Mesenteric fat pad (tissue), 1 donor: ENCODE results near the gene BCKDHB. TPM values are rescaled to one million over a fixed set of nuclear protein-coding genes. Genes with fewer than 3 reads are reported as not detected.

Experiments used
- DNase-seq: peaks from one replicate; pipeline ENCODE4 v3.0.0-alpha.2; 2020; ENCODE audit warnings: low spot score
- total RNA-seq: library from RNA; stranded (reverse); fragmentation: NEBNext Ultra II Directional; extraction: Animal tissue kit (Norgen Biotek cat#: 25700); gene quantifications from one replicate; pipeline ENCODE4 v1.2.1, GENCODE V29; 2021
- donor health status: DM: yes; HTN: yes; CAD: no.

The BCKDHB gene
- total RNA-seq, 1 donor from 2014 or later: 18.2 TPM

- no peak for DNase-seq
Observed at GRCh38 chr6:80148220-80148619, 41.7 kb downstream of the BCKDHB start.

- no peak for DNase-seq
Observed at GRCh38 chr6:80151635-80152034, 45.2 kb downstream of the BCKDHB start.

- DNase-seq: no peak
Observed at GRCh38 chr6:80154160-80154559, 47.7 kb downstream of the BCKDHB start.

GRCh38 chr6:80156221-80156620 is 49.8 kb downstream of the BCKDHB start:
- DNase-seq: no peak

- no peak for DNase-seq
Observed at GRCh38 chr6:80158478-80158989, 52.1 kb downstream of the BCKDHB start.

GRCh38 chr6:80161434-80161833 is 55.0 kb downstream of the BCKDHB start:
- DNase-seq: no peak

- DNase-seq: no peak
Observed at GRCh38 chr6:80163754-80164187, 57.3 kb downstream of the BCKDHB start.

- no peak for DNase-seq
Observed at GRCh38 chr6:80165143-80165542, 58.7 kb downstream of the BCKDHB start.

GRCh38 chr6:80165819-80166218 is 59.3 kb downstream of the BCKDHB start:
- DNase-seq: no peak

- no peak for DNase-seq
Observed at GRCh38 chr6:80170433-80170832, 64.0 kb downstream of the BCKDHB start.

GRCh38 chr6:80173411-80173810 is 66.9 kb downstream of the BCKDHB start:
- DNase-seq: no peak

GRCh38 chr6:80174900-80175572 is 68.6 kb downstream of the BCKDHB start:
- no peak for DNase-seq

- DNase-seq: no peak
Observed at GRCh38 chr6:80179695-80180094, 73.2 kb downstream of the BCKDHB start.

GRCh38 chr6:80181352-80182081 is 75.0 kb downstream of the BCKDHB start:
- DNase-seq: no peak

GRCh38 chr6:80182308-80182707 is 75.8 kb downstream of the BCKDHB start:
- DNase-seq: no peak

GRCh38 chr6:80183019-80183795 is 76.7 kb downstream of the BCKDHB start:
- DNase-seq: no peak

GRCh38 chr6:80185492-80185891 is 79.0 kb downstream of the BCKDHB start:
- no peak for DNase-seq

- DNase-seq: no peak
Observed at GRCh38 chr6:80186082-80186481, 79.6 kb downstream of the BCKDHB start.

- DNase-seq: no peak
Observed at GRCh38 chr6:80196906-80197305, 90.4 kb downstream of the BCKDHB start.

GRCh38 chr6:80197474-80197873 is 91.0 kb downstream of the BCKDHB start:
- DNase-seq: no peak

- DNase-seq: no peak
Observed at GRCh38 chr6:80197986-80198385, 91.5 kb downstream of the BCKDHB start.

GRCh38 chr6:80203283-80203682 is 96.8 kb downstream of the BCKDHB start:
- no peak for DNase-seq
